DND-41 (cell line): ENCODE measurements around the gene PROSER3.

ENCODE experiments used
- ATAC-seq: fragments of 200-7000 bp; cut with Tn5 transposase; 3 replicates; pipeline ENCODE4 v1.9.1; 2021; ENCODE audit warnings: low read depth; ENCODE audit not compliant: insufficient read depth
- DNase-seq: peaks from one replicate; pipeline ENCODE4 v3.0.0-alpha.2; 2020
- H2AFZ ChIP-seq: 2 replicates; pipeline ENCODE4 v1.6.0; 2012; ENCODE audit warnings: low read depth, low read length
- H3K27ac ChIP-seq: 2 replicates; pipeline ENCODE4 v1.5.1; 2012; ENCODE audit warnings: low read length, inconsistent platforms
- H3K27me3 ChIP-seq: fragments of 200-600 bp; sonication (generic); 2 replicates; pipeline ENCODE4 v1.6.0; 2012; ENCODE audit warnings: low read length, mild to moderate bottlenecking, inconsistent platforms; ENCODE audit not compliant: insufficient read depth, poor library complexity
- H3K36me3 ChIP-seq: 2 replicates; pipeline ENCODE4 v1.5.1; 2012; ENCODE audit warnings: low read length, inconsistent platforms; ENCODE audit not compliant: insufficient read depth
- H3K4me1 ChIP-seq: 2 replicates; pipeline ENCODE4 v1.5.1; 2012; ENCODE audit warnings: mild to moderate bottlenecking, low read length; ENCODE audit not compliant: insufficient read depth
- H3K4me2 ChIP-seq: 2 replicates; pipeline ENCODE4 v1.6.0; 2012; ENCODE audit warnings: mild to moderate bottlenecking, moderate library complexity, low read length, inconsistent platforms; ENCODE audit not compliant: insufficient read depth
- H3K4me3 ChIP-seq, 2 experiments: fragments of 200-600 bp in 1 of 2; shearing (Covaris generic) in 1 of 2; 2 replicates each; pipeline ENCODE4 v1.5.1; 2012 to 2016; ENCODE audit warnings: inconsistent platforms in 2 of 2, low read length in 2 of 2, mild to moderate bottlenecking in 2 of 2, low read depth in 1 of 2, moderate library complexity in 1 of 2
- H3K79me2 ChIP-seq: 2 replicates; pipeline ENCODE4 v1.6.0; 2012; ENCODE audit warnings: low read length, inconsistent platforms; ENCODE audit not compliant: insufficient read depth
- H3K9ac ChIP-seq: 2 replicates; pipeline ENCODE4 v1.6.0; 2012; ENCODE audit warnings: low read depth, mild to moderate bottlenecking, inconsistent platforms, low read length, moderate library complexity
- H3K9me3 ChIP-seq: 2 replicates; pipeline ENCODE4 v1.5.1; 2012; ENCODE audit warnings: low read length, moderate library complexity, mild to moderate bottlenecking, inconsistent platforms; ENCODE audit not compliant: insufficient read depth, severe bottlenecking
- H4K20me1 ChIP-seq: 2 replicates; pipeline ENCODE4 v1.6.0; 2012; ENCODE audit warnings: low read length; ENCODE audit not compliant: insufficient read depth
- EZH2 ChIP-seq: IDR thresholded peaks from 3 replicates; pipeline ENCODE4 v1.6.1; 2012; ENCODE audit warnings: borderline replicate concordance, low read depth, mild to moderate bottlenecking, moderate library complexity, low read length, inconsistent platforms; ENCODE audit not compliant: severe bottlenecking
- TF ChIP-seq, protein P1 (sequence below): IDR thresholded peaks from 2 replicates; pipeline ENCODE4 v1.5.1; 2012; ENCODE audit warnings: borderline replicate concordance, low read length, moderate library complexity, mild to moderate bottlenecking; ENCODE audit not compliant: poor library complexity, severe bottlenecking; ENCODE audit errors: extremely low read depth

The PROSER3 gene

DNA sequence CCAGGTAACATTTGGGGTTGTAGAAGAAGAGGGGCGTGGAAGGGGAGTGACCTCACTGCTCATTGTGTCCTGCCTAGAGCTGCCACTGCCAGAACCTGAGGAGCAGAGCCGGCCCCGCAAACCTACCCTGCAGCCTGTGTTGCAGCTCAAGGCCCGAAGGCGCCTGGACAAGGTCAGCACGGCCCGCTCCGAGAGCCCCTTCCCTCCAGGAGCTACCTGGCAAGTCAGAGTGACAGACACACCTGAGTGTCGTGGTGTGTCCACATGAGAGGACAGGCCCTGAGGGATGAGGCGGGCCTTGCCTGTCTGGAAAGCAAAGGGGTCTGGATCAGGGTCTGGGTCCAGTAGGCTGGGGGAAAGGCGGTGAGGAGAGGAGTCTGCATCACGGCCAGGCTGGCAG lies 33.4 kb upstream of the PROSER3 start:
- peaks cover 14% of the 10 kb centered on the region for H3K4me1 ChIP-seq
- H3K36me3 ChIP-seq, result peaks cover 98% of the 10 kb centered on the region
- no peak overlapping the region for H3K9ac ChIP-seq
- no peak overlapping the region for H3K27ac ChIP-seq
- no peak overlapping the region for H3K4me3 ChIP-seq
- ATAC-seq, result no peak
- DNase-seq, result no peak
- no peak overlapping the region for H2AFZ ChIP-seq
- peaks cover 25% of the 10 kb centered on the region for H3K79me2 ChIP-seq
- no peaks in the 10 kb centered on the region for H3K27me3 ChIP-seq
- H3K4me2 ChIP-seq, result no peak overlapping the region
- H4K20me1 ChIP-seq, result peaks cover 64% of the 10 kb centered on the region
- H3K9me3 ChIP-seq, result no peaks in the 10 kb centered on the region
- TF ChIP-seq EZH2, result no peak
- TF ChIP-seq, protein P1, sequence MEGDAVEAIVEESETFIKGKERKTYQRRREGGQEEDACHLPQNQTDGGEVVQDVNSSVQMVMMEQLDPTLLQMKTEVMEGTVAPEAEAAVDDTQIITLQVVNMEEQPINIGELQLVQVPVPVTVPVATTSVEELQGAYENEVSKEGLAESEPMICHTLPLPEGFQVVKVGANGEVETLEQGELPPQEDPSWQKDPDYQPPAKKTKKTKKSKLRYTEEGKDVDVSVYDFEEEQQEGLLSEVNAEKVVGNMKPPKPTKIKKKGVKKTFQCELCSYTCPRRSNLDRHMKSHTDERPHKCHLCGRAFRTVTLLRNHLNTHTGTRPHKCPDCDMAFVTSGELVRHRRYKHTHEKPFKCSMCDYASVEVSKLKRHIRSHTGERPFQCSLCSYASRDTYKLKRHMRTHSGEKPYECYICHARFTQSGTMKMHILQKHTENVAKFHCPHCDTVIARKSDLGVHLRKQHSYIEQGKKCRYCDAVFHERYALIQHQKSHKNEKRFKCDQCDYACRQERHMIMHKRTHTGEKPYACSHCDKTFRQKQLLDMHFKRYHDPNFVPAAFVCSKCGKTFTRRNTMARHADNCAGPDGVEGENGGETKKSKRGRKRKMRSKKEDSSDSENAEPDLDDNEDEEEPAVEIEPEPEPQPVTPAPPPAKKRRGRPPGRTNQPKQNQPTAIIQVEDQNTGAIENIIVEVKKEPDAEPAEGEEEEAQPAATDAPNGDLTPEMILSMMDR, result no peak

DNA sequence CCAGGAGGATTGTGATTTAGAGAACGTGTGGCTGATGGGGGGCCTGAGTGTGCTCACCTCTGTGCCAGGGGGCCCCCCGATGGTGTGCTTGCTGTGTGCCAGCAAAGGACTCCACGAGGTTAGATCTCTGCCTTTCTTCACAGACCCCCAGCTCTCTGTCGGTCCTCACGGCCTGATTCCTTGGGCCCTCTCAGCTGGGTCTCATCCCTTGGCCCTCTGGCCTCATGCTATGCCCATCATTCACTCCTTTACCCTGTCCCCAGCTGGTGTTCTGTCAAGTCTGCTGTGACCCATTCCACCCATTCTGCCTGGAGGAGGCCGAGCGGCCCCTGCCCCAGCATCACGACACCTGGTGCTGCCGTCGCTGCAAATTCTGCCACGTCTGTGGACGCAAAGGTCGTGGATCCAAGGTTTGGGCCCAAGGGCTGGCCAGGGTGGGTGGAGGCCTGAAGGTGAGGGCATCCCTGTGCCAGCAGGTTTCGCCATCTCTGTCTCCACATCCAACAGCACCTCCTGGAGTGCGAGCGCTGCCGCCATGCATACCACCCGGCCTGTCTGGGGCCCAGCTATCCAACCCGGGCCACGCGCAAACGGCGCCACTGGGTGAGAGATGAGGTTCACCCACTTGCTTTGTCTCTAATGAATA lies 32.6 kb upstream of the PROSER3 start:
- H3K9me3 ChIP-seq, result no peaks in the 10 kb centered on the region
- peaks cover 98% of the 10 kb centered on the region for H3K36me3 ChIP-seq
- no peak overlapping the region for H3K27ac ChIP-seq
- peaks cover 17% of the 10 kb centered on the region for H3K79me2 ChIP-seq
- H3K9ac ChIP-seq, result no peak overlapping the region
- no peak overlapping the region for H3K4me2 ChIP-seq
- H3K4me1 ChIP-seq, result peaks cover 7% of the 10 kb centered on the region; the same call in 1 of the 2 replicates
- H3K27me3 ChIP-seq, result no peaks in the 10 kb centered on the region
- ATAC-seq, result no peak
- H3K4me3 ChIP-seq, result no peak overlapping the region
- no peak overlapping the region for H2AFZ ChIP-seq
- TF ChIP-seq, protein P1, result no peak
- TF ChIP-seq EZH2, result no peak
- peaks cover 58% of the 10 kb centered on the region for H4K20me1 ChIP-seq
- no peak for DNase-seq

DNA sequence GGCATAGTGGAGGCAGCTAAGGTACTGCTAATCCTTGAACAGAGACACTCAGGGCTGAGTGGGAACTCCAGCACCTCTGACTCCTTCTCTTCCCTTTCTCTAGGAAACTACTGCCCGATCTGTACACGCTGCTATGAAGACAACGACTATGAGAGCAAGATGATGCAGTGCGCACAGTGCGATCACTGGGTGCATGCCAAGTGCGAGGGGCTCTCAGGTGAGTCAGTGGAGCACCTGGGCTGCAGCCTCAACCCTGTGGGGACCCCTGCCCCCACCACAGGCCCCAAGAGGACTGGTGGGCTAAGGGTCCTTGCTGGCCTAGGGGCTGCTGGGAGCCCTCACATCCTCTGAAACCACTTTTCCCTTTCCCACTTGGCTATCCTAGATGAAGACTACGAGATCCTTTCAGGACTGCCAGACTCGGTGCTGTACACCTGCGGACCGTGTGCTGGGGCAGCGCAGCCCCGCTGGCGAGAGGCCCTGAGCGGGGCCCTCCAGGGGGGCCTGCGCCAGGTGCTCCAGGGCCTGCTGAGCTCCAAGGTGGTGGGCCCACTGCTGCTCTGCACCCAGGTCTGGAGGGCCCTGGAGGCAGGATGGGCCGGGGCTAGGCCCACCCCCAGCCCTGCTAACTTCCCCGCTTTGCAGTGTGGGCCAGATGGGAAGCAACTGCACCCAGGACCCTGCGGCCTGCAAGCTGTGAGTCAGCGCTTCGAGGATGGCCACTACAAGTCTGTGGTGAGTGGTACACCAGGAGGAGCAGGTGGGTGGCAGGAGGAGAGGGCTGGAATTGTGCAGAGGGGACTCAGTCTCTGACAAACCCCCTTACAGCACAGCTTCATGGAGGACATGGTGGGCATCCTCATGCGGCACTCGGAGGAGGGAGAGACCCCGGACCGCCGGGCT lies 30.7 kb upstream of the PROSER3 start:
- ATAC-seq (no peak), DNase-seq (no peak)
- H3K36me3 ChIP-seq, result peaks cover 99% of the 10 kb centered on the region

More for the DNA sequence above, 30.7 kb upstream of the PROSER3 start:
- Histone ChIP-seq H3K4me3 (no peak overlapping the region), H3K9me3 (no peaks in the 10 kb centered on the region), H3K9ac (no peak overlapping the region), H3K4me1 (no peaks in the 10 kb centered on the region), H4K20me1 (peaks cover 59% of the 10 kb centered on the region), H3K27ac (no peak overlapping the region), H3K27me3 (no peaks in the 10 kb centered on the region), H2AFZ (no peak overlapping the region), H3K79me2 (0 out of 2 replicates have a peak, but pooled peaks cover 5% of the 10 kb centered on the region), H3K4me2 (no peak overlapping the region)
- TF ChIP-seq, protein P1, result no peak
- TF ChIP-seq EZH2, result no peak
